OCI-LY1 (cell line): ENCODE results near the gene NID1.

Experiments
- EZH2 ChIP-seq: fragments of 200-600 bp; sonication (generic), shearing (Covaris generic); IDR thresholded peaks from 2 replicates; pipeline ENCODE4 v1.8.0; 2017; ENCODE audit warnings: borderline replicate concordance, mixed run types, mild to moderate bottlenecking, antibody characterized with exemption, low read length, moderate library complexity, mixed read lengths
- TF ChIP-seq, protein P1 (sequence below): fragments of 200-600 bp; sonication (generic), shearing (Covaris generic); IDR thresholded peaks from 2 replicates; pipeline ENCODE4 v1.5.1; 2017; ENCODE audit warnings: mild to moderate bottlenecking, antibody characterized with exemption, low read length, moderate library complexity, mixed read lengths

DNA sequence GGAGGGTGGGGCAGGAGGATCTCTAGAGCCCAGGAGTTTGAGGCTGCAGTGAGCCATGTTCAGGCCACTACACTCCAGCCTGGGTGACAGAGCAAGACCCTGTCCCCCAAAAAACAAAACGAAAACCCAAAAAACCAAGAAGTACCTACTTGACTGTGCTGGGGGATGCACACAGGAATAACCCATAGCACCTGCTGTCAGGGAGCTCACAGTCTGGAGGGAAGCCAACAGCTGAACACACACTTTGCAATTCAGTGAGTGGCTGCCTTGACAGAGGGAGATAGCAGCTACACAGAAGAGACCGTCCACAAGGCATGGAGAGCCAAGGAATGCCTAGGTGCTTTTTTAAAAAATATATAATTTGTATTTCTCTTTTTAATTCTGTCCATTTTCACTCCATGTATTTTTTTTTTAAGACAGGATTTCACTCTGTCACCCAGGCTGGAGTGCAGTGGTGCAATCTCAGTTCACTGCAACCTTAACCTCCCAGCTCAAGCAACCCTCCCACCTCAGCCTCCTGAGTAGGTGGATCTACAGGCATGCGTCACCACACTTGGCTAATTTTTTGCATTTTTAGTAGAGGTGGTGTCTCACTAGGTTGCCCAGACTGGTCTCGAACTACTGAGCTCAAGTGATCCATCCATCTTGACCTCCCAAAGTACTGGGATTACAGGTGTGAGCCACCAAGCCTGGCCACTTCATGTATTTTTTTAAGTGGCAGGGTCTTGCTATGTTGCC, 68.7 kb downstream of the NID1 start:
- TF ChIP-seq, protein P1, sequence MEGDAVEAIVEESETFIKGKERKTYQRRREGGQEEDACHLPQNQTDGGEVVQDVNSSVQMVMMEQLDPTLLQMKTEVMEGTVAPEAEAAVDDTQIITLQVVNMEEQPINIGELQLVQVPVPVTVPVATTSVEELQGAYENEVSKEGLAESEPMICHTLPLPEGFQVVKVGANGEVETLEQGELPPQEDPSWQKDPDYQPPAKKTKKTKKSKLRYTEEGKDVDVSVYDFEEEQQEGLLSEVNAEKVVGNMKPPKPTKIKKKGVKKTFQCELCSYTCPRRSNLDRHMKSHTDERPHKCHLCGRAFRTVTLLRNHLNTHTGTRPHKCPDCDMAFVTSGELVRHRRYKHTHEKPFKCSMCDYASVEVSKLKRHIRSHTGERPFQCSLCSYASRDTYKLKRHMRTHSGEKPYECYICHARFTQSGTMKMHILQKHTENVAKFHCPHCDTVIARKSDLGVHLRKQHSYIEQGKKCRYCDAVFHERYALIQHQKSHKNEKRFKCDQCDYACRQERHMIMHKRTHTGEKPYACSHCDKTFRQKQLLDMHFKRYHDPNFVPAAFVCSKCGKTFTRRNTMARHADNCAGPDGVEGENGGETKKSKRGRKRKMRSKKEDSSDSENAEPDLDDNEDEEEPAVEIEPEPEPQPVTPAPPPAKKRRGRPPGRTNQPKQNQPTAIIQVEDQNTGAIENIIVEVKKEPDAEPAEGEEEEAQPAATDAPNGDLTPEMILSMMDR, result no peak
- TF ChIP-seq EZH2, result no peak
